ENCODE results near the gene NOL8.

NOL8 gene

GRCh38 chr9:92310562-92310961 is 14.6 kb downstream of the NOL8 start:
- Histone ChIP-seq H3K36me3 (ENCODE audit: insufficient read depth, low read length) (peaks cover 93% of the 10 kb centered on the region), H3K9me3 (ENCODE audit: insufficient read depth, low read depth, low read length) (no peaks in the 10 kb centered on the region), H3K4me3 (ENCODE audit: low read length) (no peak overlapping the region), H3K9ac (ENCODE audit: low read depth, low read length) (no peak overlapping the region), H3K27ac (ENCODE audit: low read depth, low read length) (no peak overlapping the region), H3K4me1 (ENCODE audit: insufficient read depth, low read length) (no peaks in the 10 kb centered on the region), H3K27me3 (ENCODE audit: insufficient read depth, low read length) (no peaks in the 10 kb centered on the region)
- WGBS, result 95% methylated on average over 3 of the region's 3 CpGs

GRCh38 chr9:92308893-92309292 is 16.3 kb downstream of the NOL8 start:
- Histone ChIP-seq H3K9ac (ENCODE audit: low read depth, low read length) (no peak overlapping the region), H3K27ac (ENCODE audit: low read depth, low read length) (no peak overlapping the region), H3K9me3 (ENCODE audit: insufficient read depth, low read depth, low read length) (no peaks in the 10 kb centered on the region), H3K27me3 (ENCODE audit: insufficient read depth, low read length) (no peaks in the 10 kb centered on the region), H3K4me3 (ENCODE audit: low read length) (no peak overlapping the region), H3K36me3 (ENCODE audit: insufficient read depth, low read length) (peaks cover 93% of the 10 kb centered on the region), H3K4me1 (ENCODE audit: insufficient read depth, low read length) (no peaks in the 10 kb centered on the region)

GRCh38 chr9:92300936-92301335 is 24.2 kb downstream of the NOL8 start:
- H3K4me1 ChIP-seq (ENCODE audit: insufficient read depth, low read length), result no peaks in the 10 kb centered on the region
- no peak overlapping the region for H3K4me3 ChIP-seq (ENCODE audit: low read length)
- no peak overlapping the region for H3K9ac ChIP-seq (ENCODE audit: low read depth, low read length)
- H3K27ac ChIP-seq (ENCODE audit: low read depth, low read length), result no peak overlapping the region
- H3K36me3 ChIP-seq (ENCODE audit: insufficient read depth, low read length), result peaks cover 92% of the 10 kb centered on the region
- WGBS, result 100% methylated on average over 1 of the region's 1 CpG
- H3K27me3 ChIP-seq (ENCODE audit: insufficient read depth, low read length), result no peaks in the 10 kb centered on the region
- no peaks in the 10 kb centered on the region for H3K9me3 ChIP-seq (ENCODE audit: insufficient read depth, low read depth, low read length)

GRCh38 chr9:92299116-92299515 is 26.0 kb downstream of the NOL8 start:
- Histone ChIP-seq H3K36me3 (ENCODE audit: insufficient read depth, low read length) (peaks cover 75% of the 10 kb centered on the region), H3K4me3 (ENCODE audit: low read length) (no peak overlapping the region), H3K4me1 (ENCODE audit: insufficient read depth, low read length) (peaks cover 7% of the 10 kb centered on the region; the same call in 1 of the 2 replicates), H3K9me3 (ENCODE audit: insufficient read depth, low read depth, low read length) (no peaks in the 10 kb centered on the region), H3K9ac (ENCODE audit: low read depth, low read length) (no peak overlapping the region), H3K27me3 (ENCODE audit: insufficient read depth, low read length) (no peaks in the 10 kb centered on the region), H3K27ac (ENCODE audit: low read depth, low read length) (no peak overlapping the region)
- 88% methylated on average over 1 of the region's 1 CpG for WGBS

DNA sequence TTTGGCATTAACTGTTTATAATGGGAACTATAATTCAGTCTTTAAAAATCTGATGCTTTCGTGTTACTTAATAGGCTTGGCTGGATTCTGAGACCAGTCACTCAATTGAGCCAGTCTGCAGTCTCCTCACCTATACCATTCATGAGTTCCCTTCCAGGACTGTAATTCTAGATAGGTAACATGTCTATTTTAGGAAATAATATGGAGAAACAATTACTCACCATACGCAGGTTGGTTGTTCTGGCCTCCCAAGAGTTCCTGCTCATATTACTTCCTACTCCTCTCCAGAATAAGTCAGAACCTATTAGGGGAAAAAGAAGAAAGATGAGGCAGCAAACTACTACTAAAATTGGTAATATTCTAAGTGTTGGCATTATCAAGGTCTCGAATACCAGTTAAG is 27.1 kb downstream of the NOL8 start:
- no peaks in the 10 kb centered on the region for H3K9me3 ChIP-seq (ENCODE audit: insufficient read depth, low read depth, low read length)
- 100% methylated on average over 1 of the region's 3 CpGs for WGBS
- H3K9ac ChIP-seq (ENCODE audit: low read depth, low read length), result no peak overlapping the region
- peaks cover 7% of the 10 kb centered on the region; the same call in 1 of the 2 replicates for H3K4me1 ChIP-seq (ENCODE audit: insufficient read depth, low read length)
- peaks cover 64% of the 10 kb centered on the region for H3K36me3 ChIP-seq (ENCODE audit: insufficient read depth, low read length)
- no peak overlapping the region for H3K4me3 ChIP-seq (ENCODE audit: low read length)
- no peak overlapping the region for H3K27ac ChIP-seq (ENCODE audit: low read depth, low read length)
- H3K27me3 ChIP-seq (ENCODE audit: insufficient read depth, low read length), result no peaks in the 10 kb centered on the region

DNA sequence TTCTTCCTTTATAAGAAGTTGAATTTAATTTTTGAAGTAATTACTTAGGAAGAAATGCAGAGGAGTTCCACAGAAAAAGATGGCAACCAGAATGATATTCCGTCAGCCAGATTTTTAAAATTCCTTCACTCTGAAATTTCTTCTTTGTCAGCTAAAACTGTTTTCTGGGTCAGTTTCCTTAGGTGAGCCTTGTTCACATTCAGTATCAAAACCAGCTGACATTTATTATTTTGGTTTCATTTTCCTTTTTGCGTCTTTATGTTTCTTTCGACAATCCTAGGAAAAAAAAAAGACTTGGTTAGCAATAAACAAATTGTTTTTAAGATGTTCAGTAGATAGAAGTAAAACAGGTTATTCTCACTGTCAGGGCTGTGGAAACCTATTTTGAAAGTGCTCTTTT is 27.5 kb downstream of the NOL8 start:
- Histone ChIP-seq H3K9me3 (ENCODE audit: insufficient read depth, low read depth, low read length) (no peaks in the 10 kb centered on the region), H3K36me3 (ENCODE audit: insufficient read depth, low read length) (peaks cover 60% of the 10 kb centered on the region), H3K9ac (ENCODE audit: low read depth, low read length) (no peak overlapping the region), H3K4me1 (ENCODE audit: insufficient read depth, low read length) (peaks cover 7% of the 10 kb centered on the region; the same call in 1 of the 2 replicates), H3K4me3 (ENCODE audit: low read length) (no peak overlapping the region), H3K27me3 (ENCODE audit: insufficient read depth, low read length) (no peaks in the 10 kb centered on the region), H3K27ac (ENCODE audit: low read depth, low read length) (no peak overlapping the region)
- WGBS, result 98% methylated on average over 3 of the region's 3 CpGs

GRCh38 chr9:92295827-92296258 is 29.3 kb downstream of the NOL8 start:
- Histone ChIP-seq H3K27me3 (ENCODE audit: insufficient read depth, low read length) (no peaks in the 10 kb centered on the region), H3K4me1 (ENCODE audit: insufficient read depth, low read length) (peaks cover 7% of the 10 kb centered on the region; the same call in 1 of the 2 replicates), H3K27ac (ENCODE audit: low read depth, low read length) (no peak overlapping the region; the same call in 1 of the 2 replicates), H3K36me3 (ENCODE audit: insufficient read depth, low read length) (peaks cover 52% of the 10 kb centered on the region), H3K9me3 (ENCODE audit: insufficient read depth, low read depth, low read length) (no peaks in the 10 kb centered on the region), H3K4me3 (ENCODE audit: low read length) (no peak overlapping the region), H3K9ac (ENCODE audit: low read depth, low read length) (no peak overlapping the region)
- 81% methylated on average over 2 of the region's 4 CpGs for WGBS

- Histone ChIP-seq H3K9me3 (ENCODE audit: insufficient read depth, low read depth, low read length) (no peaks in the 10 kb centered on the region), H3K27ac (ENCODE audit: low read depth, low read length) (no peak overlapping the region), H3K27me3 (ENCODE audit: insufficient read depth, low read length) (no peaks in the 10 kb centered on the region), H3K9ac (ENCODE audit: low read depth, low read length) (no peak overlapping the region), H3K36me3 (ENCODE audit: insufficient read depth, low read length) (peaks cover 52% of the 10 kb centered on the region), H3K4me1 (ENCODE audit: insufficient read depth, low read length) (peaks cover 7% of the 10 kb centered on the region; the same call in 1 of the 2 replicates), H3K4me3 (ENCODE audit: low read length) (no peak overlapping the region)
- 84% methylated on average over 7 of the region's 7 CpGs for WGBS
These were observed 29.8 kb downstream of the NOL8 start for GRCh38 chr9:92295240-92295790.

DNA sequence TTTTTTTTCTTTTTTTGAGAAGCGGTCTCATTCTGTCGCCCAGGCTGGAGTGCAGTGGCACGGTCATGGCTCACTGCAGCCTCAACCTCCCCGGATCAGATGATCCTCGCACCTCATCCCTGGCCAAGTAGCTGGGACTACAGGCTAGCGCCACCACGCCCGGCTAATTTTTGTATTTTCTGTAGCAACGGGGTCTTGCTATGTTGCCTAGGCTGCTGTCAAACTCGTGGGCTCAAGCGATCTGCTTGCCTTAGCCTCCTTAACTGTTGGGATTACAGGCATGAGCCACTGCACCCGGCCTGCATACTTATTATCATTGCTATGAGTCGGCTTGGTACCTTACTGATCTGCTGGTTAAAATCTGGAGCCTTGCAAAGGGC is 30.9 kb downstream of the NOL8 start:
- H3K9me3 ChIP-seq (ENCODE audit: insufficient read depth, low read depth, low read length), result no peaks in the 10 kb centered on the region
- H3K9ac ChIP-seq (ENCODE audit: low read depth, low read length), result peak overlapping the region; percentile 99
- 31% methylated on average over 13 of the region's 13 CpGs for WGBS
- H3K27ac ChIP-seq (ENCODE audit: low read depth, low read length), result peak overlapping the region; percentile 89; the same call in 1 of the 2 replicates
- peak overlapping the region; percentile 99 for H3K4me3 ChIP-seq (ENCODE audit: low read length)
- peaks cover 52% of the 10 kb centered on the region for H3K36me3 ChIP-seq (ENCODE audit: insufficient read depth, low read length)
- no peaks in the 10 kb centered on the region for H3K27me3 ChIP-seq (ENCODE audit: insufficient read depth, low read length)
- peaks cover 7% of the 10 kb centered on the region; the same call in 1 of the 2 replicates for H3K4me1 ChIP-seq (ENCODE audit: insufficient read depth, low read length)

GRCh38 chr9:92293452-92294296 is 31.5 kb downstream of the NOL8 start, which contains the start of gene IARS1:
TSS of gene IARS1 (minus strand) at chr9:92293697. CDS start at chr9:92289419, 4,278 bp downstream.
- H3K4me1 ChIP-seq (ENCODE audit: insufficient read depth, low read length), result peaks cover 7% of the 10 kb centered on the region; the same call in 1 of the 2 replicates

GRCh38 chr9:92293075-92293354 is 32.1 kb downstream of the NOL8 start:
- peak overlapping the region; percentile 99 for H3K4me3 ChIP-seq (ENCODE audit: low read length)
- H3K9me3 ChIP-seq (ENCODE audit: insufficient read depth, low read depth, low read length), result no peaks in the 10 kb centered on the region
- peak overlapping the region; percentile 99 for H3K9ac ChIP-seq (ENCODE audit: low read depth, low read length)
- peak overlapping the region; percentile 94 for H3K27ac ChIP-seq (ENCODE audit: low read depth, low read length)
- peaks cover 52% of the 10 kb centered on the region for H3K36me3 ChIP-seq (ENCODE audit: insufficient read depth, low read length)
- 0% methylated on average over 2 of the region's 5 CpGs for WGBS
- H3K4me1 ChIP-seq (ENCODE audit: insufficient read depth, low read length), result peaks cover 7% of the 10 kb centered on the region; the same call in 1 of the 2 replicates
- no peaks in the 10 kb centered on the region for H3K27me3 ChIP-seq (ENCODE audit: insufficient read depth, low read length)

More at GRCh38 chr9:92293452-92294296, 31.5 kb downstream of the NOL8 start, which contains the start of gene IARS1:
- WGBS, result under 1% methylated on average over 63 of the region's 63 CpGs
- H3K27me3 ChIP-seq (ENCODE audit: insufficient read depth, low read length), result no peaks in the 10 kb centered on the region
- no peaks in the 10 kb centered on the region for H3K9me3 ChIP-seq (ENCODE audit: insufficient read depth, low read depth, low read length)
- H3K4me3 ChIP-seq (ENCODE audit: low read length), result peak within 1 kb of the TSS; percentile 99
- H3K27ac ChIP-seq (ENCODE audit: low read depth, low read length), result peak within 1 kb of the TSS; percentile 94
- peaks cover 52% of the 10 kb centered on the region for H3K36me3 ChIP-seq (ENCODE audit: insufficient read depth, low read length)
- peak within 1 kb of the TSS; percentile 99 for H3K9ac ChIP-seq (ENCODE audit: low read depth, low read length)

All from HUES64 (cell line).